SK-N-SH treated with all-trans-retinoic acid at 6 μM for 48 hours (cell line): Measurements from ENCODE around the gene MRGPRF.

Experiments
- ARNTL ChIP-seq: fragments of 450-650 bp; formaldehyde crosslinking; IDR thresholded peaks from 2 replicates; pipeline ENCODE4 v1.5.0; 2020; ENCODE audit warnings: low read depth, mild to moderate bottlenecking, moderate library complexity, borderline replicate concordance
- POU6F1 ChIP-seq: fragments of 250-450 bp; sonication (Bioruptor Pico); IDR thresholded peaks from 2 replicates; pipeline ENCODE4 v1.8.0; 2021; ENCODE audit warnings: low read depth, mild to moderate bottlenecking, moderate library complexity, borderline replicate concordance
- PPARA ChIP-seq: fragments of 250-450 bp; sonication (Bioruptor Pico); IDR thresholded peaks from 2 replicates; pipeline ENCODE4 v1.5.0; 2020; ENCODE audit warnings: mild to moderate bottlenecking, borderline replicate concordance
- RARB ChIP-seq: fragments of 250-450 bp; sonication (Bioruptor Pico); IDR thresholded peaks from 2 replicates; pipeline ENCODE4 v1.8.0; 2021; ENCODE audit warnings: mild to moderate bottlenecking, moderate library complexity
- TSHZ2 ChIP-seq: fragments of 250-450 bp; sonication (Bioruptor Pico); IDR thresholded peaks from 2 replicates; pipeline ENCODE4 v1.5.0; 2020; ENCODE audit warnings: mild to moderate bottlenecking, moderate library complexity
- ZFP3 ChIP-seq: fragments of 250-450 bp; sonication (Bioruptor Pico); IDR thresholded peaks from 2 replicates; pipeline ENCODE4 v1.5.0; 2020; ENCODE audit warnings: mild to moderate bottlenecking, moderate library complexity
- ZNF70 ChIP-seq: fragments of 450-650 bp; formaldehyde crosslinking; IDR thresholded peaks from 2 replicates; pipeline ENCODE4 v1.5.0; 2020; ENCODE audit warnings: mild to moderate bottlenecking, moderate library complexity
- ZNF8 ChIP-seq: fragments of 450-650 bp; formaldehyde crosslinking; IDR thresholded peaks from 2 replicates; pipeline ENCODE4 v1.5.0; 2020; ENCODE audit warnings: mild to moderate bottlenecking, moderate library complexity

DNA sequence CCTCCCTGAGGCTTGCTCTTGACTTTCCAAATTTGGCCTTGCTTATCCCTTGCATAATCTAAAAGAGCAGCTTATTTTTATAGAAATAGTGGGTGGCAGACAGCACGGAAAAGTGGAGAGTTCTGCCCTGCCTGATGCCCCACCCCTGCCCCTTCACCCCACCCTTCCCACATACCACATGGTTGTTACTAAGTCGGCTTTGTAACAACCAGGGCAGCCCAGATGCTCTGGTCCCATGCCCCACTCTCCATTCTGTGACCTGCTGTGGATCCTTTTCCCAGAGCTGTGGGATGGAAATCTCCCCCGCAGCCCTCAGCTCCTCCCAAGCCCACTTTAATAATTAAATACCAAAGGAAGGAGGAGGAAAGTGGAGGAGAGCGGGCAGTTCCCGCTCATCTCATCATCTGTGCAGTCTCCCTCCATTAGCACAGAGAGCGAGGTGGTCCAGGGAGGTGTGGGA lies 10.9 kb downstream of the MRGPRF start:
- TF ChIP-seq ZNF70 (no peak), ZNF8 (CRISPR knock-in tag) (no peak), RARB (CRISPR knock-in tag) (no peak), ARNTL (CRISPR knock-in tag) (no peak), TSHZ2 (CRISPR knock-in tag) (no peak), PPARA (no peak), ZFP3 (CRISPR knock-in tag) (no peak), POU6F1 (CRISPR knock-in tag) (no peak)
